Measurements from ENCODE around the gene SCRT2. TPM values are rescaled to one million over a fixed set of nuclear protein-coding genes. Genes with fewer than 3 reads are reported as not detected.

The SCRT2 gene
- total and polyA plus RNA-seq, 9 of the 15 experiments (the other 6 are each of a cell fraction or from before 2014, with no cell fraction given), result 0.04 to 0.75 (median 0.13) TPM; not detected in 2

DNA sequence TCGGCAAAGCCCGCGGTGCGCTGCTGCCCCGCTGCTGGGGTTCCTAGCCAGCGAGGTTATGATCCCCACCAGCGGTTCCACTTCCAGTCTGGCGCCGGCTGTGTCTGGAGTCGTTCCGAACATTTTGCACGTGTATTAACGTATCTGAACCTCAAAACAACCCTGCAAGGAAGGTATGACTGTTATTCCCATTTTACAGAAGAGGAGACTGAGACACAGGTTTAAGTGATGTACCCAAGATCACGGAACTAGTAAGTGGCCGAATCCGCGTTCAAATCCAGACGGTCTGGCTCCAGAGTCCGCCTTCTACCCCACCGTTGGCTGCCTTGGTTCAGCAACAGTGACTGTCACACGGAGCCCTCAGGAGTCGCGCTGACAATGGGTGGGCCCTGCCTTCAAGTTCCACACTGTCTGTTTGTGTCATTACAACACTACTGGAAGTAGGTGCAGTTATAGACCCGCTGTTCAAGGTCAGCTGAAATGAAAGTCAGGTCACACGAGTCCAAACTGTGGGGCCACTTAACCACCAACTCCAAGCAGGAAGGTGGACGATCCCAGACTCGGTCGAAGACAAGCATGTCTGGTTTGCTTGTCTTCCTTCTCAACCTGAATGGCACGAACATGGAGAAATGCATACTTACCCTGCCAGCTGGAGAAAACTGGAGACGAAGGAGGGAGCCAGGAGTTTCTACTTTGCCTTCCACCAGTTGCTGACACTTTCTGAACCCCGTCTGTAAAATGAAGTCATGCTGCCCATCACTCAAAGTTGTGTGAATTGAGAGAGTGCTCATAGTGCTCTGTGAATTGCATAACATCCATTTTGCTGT lies 21.8 kb downstream of the SCRT2 start (continued):
- TF ChIP-seq, protein P1, sequence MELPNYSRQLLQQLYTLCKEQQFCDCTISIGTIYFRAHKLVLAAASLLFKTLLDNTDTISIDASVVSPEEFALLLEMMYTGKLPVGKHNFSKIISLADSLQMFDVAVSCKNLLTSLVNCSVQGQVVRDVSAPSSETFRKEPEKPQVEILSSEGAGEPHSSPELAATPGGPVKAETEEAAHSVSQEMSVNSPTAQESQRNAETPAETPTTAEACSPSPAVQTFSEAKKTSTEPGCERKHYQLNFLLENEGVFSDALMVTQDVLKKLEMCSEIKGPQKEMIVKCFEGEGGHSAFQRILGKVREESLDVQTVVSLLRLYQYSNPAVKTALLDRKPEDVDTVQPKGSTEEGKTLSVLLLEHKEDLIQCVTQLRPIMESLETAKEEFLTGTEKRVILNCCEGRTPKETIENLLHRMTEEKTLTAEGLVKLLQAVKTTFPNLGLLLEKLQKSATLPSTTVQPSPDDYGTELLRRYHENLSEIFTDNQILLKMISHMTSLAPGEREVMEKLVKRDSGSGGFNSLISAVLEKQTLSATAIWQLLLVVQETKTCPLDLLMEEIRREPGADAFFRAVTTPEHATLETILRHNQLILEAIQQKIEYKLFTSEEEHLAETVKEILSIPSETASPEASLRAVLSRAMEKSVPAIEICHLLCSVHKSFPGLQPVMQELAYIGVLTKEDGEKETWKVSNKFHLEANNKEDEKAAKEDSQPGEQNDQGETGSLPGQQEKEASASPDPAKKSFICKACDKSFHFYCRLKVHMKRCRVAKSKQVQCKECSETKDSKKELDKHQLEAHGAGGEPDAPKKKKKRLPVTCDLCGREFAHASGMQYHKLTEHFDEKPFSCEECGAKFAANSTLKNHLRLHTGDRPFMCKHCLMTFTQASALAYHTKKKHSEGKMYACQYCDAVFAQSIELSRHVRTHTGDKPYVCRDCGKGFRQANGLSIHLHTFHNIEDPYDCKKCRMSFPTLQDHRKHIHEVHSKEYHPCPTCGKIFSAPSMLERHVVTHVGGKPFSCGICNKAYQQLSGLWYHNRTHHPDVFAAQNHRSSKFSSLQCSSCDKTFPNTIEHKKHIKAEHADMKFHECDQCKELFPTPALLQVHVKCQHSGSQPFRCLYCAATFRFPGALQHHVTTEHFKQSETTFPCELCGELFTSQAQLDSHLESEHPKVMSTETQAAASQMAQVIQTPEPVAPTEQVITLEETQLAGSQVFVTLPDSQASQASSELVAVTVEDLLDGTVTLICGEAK (IDR thresholded peaks at IDR 0.05), result peak; percentile 36; the same call in 1 of the 2 replicates
- TF ChIP-seq, protein P1 (CRISPR knock-in tag; IDR thresholded peaks at IDR 0.05), result no peak
- 0 out of 2 replicates have a peak, but pooled peaks have one; percentile 22 for TF ChIP-seq ELF1 (tag; IDR thresholded peaks at IDR 0.05)
- no peak for TF ChIP-seq ETV6 (IDR thresholded peaks at IDR 0.05; ENCODE audit: borderline replicate concordance in 1 of 2, low read depth in 2 of 2, low read length in 1 of 2)
- peak; percentile 84; the same call in 1 of the 2 replicates for TF ChIP-seq ETV6 (CRISPR knock-in tag; IDR thresholded peaks at IDR 0.05; ENCODE audit: borderline replicate concordance)
- no peak for TF ChIP-seq DACH1 (IDR thresholded peaks at IDR 0.05; ENCODE audit: partially characterized antibody)
- peak; percentile 98 for TF ChIP-seq HDAC2 (IDR thresholded peaks at IDR 0.05)
- no peak for TF ChIP-seq POLR3A (IDR thresholded peaks at IDR 0.05; ENCODE audit: borderline replicate concordance, extremely low read depth, insufficient read depth, insufficient read length)
- TF ChIP-seq NELFE (IDR thresholded peaks at IDR 0.05; ENCODE audit: insufficient read depth, insufficient read length), result no peak
- no peak for TF ChIP-seq SAP30 (IDR thresholded peaks at IDR 0.05; ENCODE audit: borderline replicate concordance, insufficient read depth, low read depth, low read length, poor library complexity, severe bottlenecking)
- TF ChIP-seq, protein P2, sequence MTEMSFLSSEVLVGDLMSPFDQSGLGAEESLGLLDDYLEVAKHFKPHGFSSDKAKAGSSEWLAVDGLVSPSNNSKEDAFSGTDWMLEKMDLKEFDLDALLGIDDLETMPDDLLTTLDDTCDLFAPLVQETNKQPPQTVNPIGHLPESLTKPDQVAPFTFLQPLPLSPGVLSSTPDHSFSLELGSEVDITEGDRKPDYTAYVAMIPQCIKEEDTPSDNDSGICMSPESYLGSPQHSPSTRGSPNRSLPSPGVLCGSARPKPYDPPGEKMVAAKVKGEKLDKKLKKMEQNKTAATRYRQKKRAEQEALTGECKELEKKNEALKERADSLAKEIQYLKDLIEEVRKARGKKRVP (CRISPR knock-in tag; IDR thresholded peaks at IDR 0.05), result no peak
- peak; percentile 96 for TF ChIP-seq CHD4 (IDR thresholded peaks at IDR 0.05; ENCODE audit: insufficient read depth, insufficient replicate concordance, low read depth, low read length, poor library complexity, severe bottlenecking)
- TF ChIP-seq ZBTB1 (CRISPR knock-in tag; IDR thresholded peaks at IDR 0.05; ENCODE audit: borderline replicate concordance, low read depth), result no peak
- TF ChIP-seq SAFB2 (IDR thresholded peaks at IDR 0.05; ENCODE audit: borderline replicate concordance, low read depth, low read length, severe bottlenecking), result no peak
- no peak for TF ChIP-seq ZNF696 (CRISPR knock-in tag; conservative IDR thresholded peaks at IDR 0.05)
- TF ChIP-seq LEF1 (IDR thresholded peaks at IDR 0.05), result no peak
- no peak for TF ChIP-seq GTF2A2 (tag; IDR thresholded peaks at IDR 0.05)

Data from K562 (cell line).